HG03060 (cell line): ENCODE measurements around the gene GID8.
"Not testable (repeated sequence)": the region's sequence is repeated elsewhere in the genome, so short reads cannot be mapped to it uniquely, and the experiment has no call there.

Experiments used
- ATAC-seq: cut with Tn5 transposase; IDR thresholded peaks from one replicate; pipeline ENCODE4 v1.9.1; 2021; ENCODE audit warnings: low read depth, moderate number of reproducible peaks; ENCODE audit not compliant: unreplicated experiment

GID8 gene

GRCh38 chr20:62956387-62957135, 18.6 kb downstream of the GID8 start:
- ATAC-seq = no peak

- ATAC-seq = no peak
Measured at GRCh38 chr20:62957136-62958117, 19.5 kb downstream of the GID8 start.

GRCh38 chr20:62958388-62959100, 20.6 kb downstream of the GID8 start:
- no peak for ATAC-seq

GRCh38 chr20:62959101-62959971, 21.4 kb downstream of the GID8 start:
- ATAC-seq = no peak

GRCh38 chr20:62959998-62960436, 22.1 kb downstream of the GID8 start:
- ATAC-seq = no peak

GRCh38 chr20:62960446-62961309, 22.7 kb downstream of the GID8 start:
- ATAC-seq = not testable (repeated sequence)

GRCh38 chr20:62961310-62961783, 23.4 kb downstream of the GID8 start:
- ATAC-seq = no peak

GRCh38 chr20:62961799-62962198, 23.9 kb downstream of the GID8 start:
- no peak for ATAC-seq

GRCh38 chr20:62962221-62962879, 24.4 kb downstream of the GID8 start:
- no peak for ATAC-seq

- no peak for ATAC-seq
Measured at GRCh38 chr20:62962891-62963613, 25.1 kb downstream of the GID8 start.

- ATAC-seq = no peak
Measured at GRCh38 chr20:62963614-62964397, 25.9 kb downstream of the GID8 start.

- no peak for ATAC-seq
Measured at GRCh38 chr20:62964700-62965099, 26.8 kb downstream of the GID8 start.

GRCh38 chr20:62965363-62965771, 27.4 kb downstream of the GID8 start:
- ATAC-seq = no peak

- no peak for ATAC-seq
Measured at GRCh38 chr20:62966212-62967148, 28.5 kb downstream of the GID8 start.

GRCh38 chr20:62967149-62967501, 29.2 kb downstream of the GID8 start:
- no peak for ATAC-seq
